Tibial nerve (tissue), 3 donors: ENCODE data around the gene ARMC9.

Experiments
- CTCF ChIP-seq, 5 experiments: fragments of 200-600 bp in 3 of 5; fragments of 450-650 bp in 2 of 5; sonication (generic) in 3 of 5; IDR thresholded peaks; one replicate each; pipeline ENCODE4 v1.5.1; 2016 to 2019; ENCODE audit warnings: antibody characterized with exemption in 5 of 5, mild to moderate bottlenecking in 3 of 5, moderate library complexity in 2 of 5
- POLR2A ChIP-seq, 2 donors: fragments of 450-650 bp; IDR thresholded peaks; one replicate each; pipeline ENCODE4 v1.6.1; 2017; ENCODE audit warnings: antibody characterized with exemption in 2 of 2, mild to moderate bottlenecking in 2 of 2, moderate library complexity in 2 of 2

GRCh38 chr2:231286964-231287363, 88.5 kb downstream of the ARMC9 start:
- TF ChIP-seq CTCF (IDR thresholded peaks at IDR 0.05) (no peak), POLR2A (IDR thresholded peaks at IDR 0.05) (no peak)
